ENCODE results near the gene GSG1L. TPM values are rescaled to one million over a fixed set of nuclear protein-coding genes. Genes with fewer than 3 reads are reported as not detected.

Gene GSG1L
- total and polyA plus RNA-seq, 9 of the 15 experiments (the other 6 are each of a cell fraction or from before 2014, with no cell fraction given), result not detected

DNA sequence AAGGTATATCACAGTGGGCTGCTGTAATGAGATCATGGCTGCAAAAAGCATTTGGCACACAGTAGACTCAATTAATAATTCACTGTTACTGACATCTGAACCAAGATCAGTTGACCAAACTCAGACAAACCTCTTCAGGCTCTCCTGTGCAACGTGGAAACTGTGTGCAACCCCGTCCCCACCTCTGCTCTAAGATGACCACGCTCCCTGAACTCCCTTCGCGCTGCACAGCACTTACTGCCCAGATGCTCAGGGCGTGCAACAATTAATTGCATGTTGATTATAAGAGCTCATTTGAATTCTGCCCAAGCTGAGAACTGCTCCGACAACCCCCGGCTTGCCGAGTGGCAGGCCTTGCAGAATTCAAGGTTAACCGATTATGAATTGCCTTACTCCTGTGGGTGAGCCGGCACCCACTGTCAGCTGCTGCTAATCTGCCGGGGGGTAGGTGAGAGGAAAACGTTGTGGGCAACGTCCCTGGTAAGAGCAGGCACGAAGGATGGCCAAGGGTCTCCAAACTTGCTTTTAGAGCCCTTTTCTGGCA lies 1.3 kb upstream of the GSG1L start:
- Histone ChIP-seq H3K9ac (ENCODE audit: insufficient read depth in 1 of 2, low read depth in 2 of 2, low read length in 2 of 2) (no peak overlapping the region), H3K36me3 (ENCODE audit: control insufficient read depth, insufficient read depth, low read length) (no peaks in the 10 kb centered on the region), H2AFZ (ENCODE audit: low read depth, low read length) (no peak overlapping the region), H3K4me3 (no peak overlapping the region), H3K27me3 (ENCODE audit: control insufficient read depth in 2 of 2, insufficient read depth in 2 of 2, low read length in 2 of 2) (peaks cover 42 to 71% of the 10 kb centered on the region in 2 experiments), H3K4me2 (ENCODE audit: insufficient read depth, low read length) (no peak overlapping the region), H3K79me2 (ENCODE audit: control insufficient read depth, insufficient read depth, low read length) (no peaks in the 10 kb centered on the region), H3K9me1 (ENCODE audit: control insufficient read depth, insufficient read depth, low read length) (no peaks in the 10 kb centered on the region), H3K27ac (ENCODE audit: extremely low read depth, low read depth, low read length) (no peak overlapping the region), H3K9me3 (replicated peaks; ENCODE audit: control insufficient read depth, insufficient read depth, low read depth, low read length) (no peaks in the 10 kb centered on the region), H4K20me1 (replicated peaks; ENCODE audit: control insufficient read depth, insufficient read depth, low read length) (no peaks in the 10 kb centered on the region; the same call in 1 of the 2 replicates), H3K4me1 (replicated peaks in 1 of 2; ENCODE audit: control insufficient read depth in 2 of 2, insufficient read depth in 2 of 2, low read length in 2 of 2) (no peaks in the 10 kb centered on the region)
- intact Hi-C loops (cut with micrococcal nuclease) (no loop called here), in situ Hi-C loops (cut with MboI) (loop anchor here (5.0 kb wide), 1 partner anchor 97 kb away; no protein-coding TSS in a partner anchor)
- DNase-seq (ENCODE audit: extremely low read depth in 1 of 4, low spot score in 3 of 4), result no peak
- TF ChIP-seq, protein P1, sequence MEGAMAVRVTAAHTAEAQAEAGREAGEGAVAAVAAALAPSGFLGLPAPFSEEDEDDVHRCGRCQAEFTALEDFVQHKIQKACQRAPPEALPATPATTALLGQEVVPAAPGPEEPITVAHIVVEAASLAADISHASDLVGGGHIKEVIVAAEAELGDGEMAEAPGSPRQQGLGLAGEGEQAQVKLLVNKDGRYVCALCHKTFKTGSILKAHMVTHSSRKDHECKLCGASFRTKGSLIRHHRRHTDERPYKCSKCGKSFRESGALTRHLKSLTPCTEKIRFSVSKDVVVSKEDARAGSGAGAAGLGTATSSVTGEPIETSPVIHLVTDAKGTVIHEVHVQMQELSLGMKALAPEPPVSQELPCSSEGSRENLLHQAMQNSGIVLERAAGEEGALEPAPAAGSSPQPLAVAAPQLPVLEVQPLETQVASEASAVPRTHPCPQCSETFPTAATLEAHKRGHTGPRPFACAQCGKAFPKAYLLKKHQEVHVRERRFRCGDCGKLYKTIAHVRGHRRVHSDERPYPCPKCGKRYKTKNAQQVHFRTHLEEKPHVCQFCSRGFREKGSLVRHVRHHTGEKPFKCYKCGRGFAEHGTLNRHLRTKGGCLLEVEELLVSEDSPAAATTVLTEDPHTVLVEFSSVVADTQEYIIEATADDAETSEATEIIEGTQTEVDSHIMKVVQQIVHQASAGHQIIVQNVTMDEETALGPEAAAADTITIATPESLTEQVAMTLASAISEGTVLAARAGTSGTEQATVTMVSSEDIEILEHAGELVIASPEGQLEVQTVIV (CRISPR knock-in tag; IDR thresholded peaks at IDR 0.05; ENCODE audit: borderline replicate concordance), result no peak
- TF ChIP-seq HNRNPLL (IDR thresholded peaks at IDR 0.05; ENCODE audit: low read depth, low read length, poor library complexity, severe bottlenecking) (no peak), JUNB (CRISPR knock-in tag; conservative IDR thresholded peaks at IDR 0.05) (no peak), ZNF655 (CRISPR knock-in tag; IDR thresholded peaks at IDR 0.05) (no peak), TAF15 (IDR thresholded peaks at IDR 0.05; ENCODE audit: low read depth, low read length) (no peak), PHF8 (IDR thresholded peaks at IDR 0.05; ENCODE audit: borderline replicate concordance, low read length) (no peak), NRF1 (conservative IDR thresholded peaks at IDR 0.05 in 1 of 2, IDR thresholded peaks at IDR 0.05 in 1 of 2) (no peak)
- FAIRE-seq, result no peak
- ChIA-PET POLR2A (interaction anchor here (0.8 to 1.0 kb wide), 3 partner anchors 12 to 33 kb away, joined by 3 to 4 read pairs (median 3); no protein-coding TSS in a partner anchor), CTCF (ENCODE audit: low intra/inter-chr PET ratio) (no interaction called here)
- 3% methylated on average over 14 of the region's 15 CpGs for WGBS (ENCODE audit: insufficient coverage, low coverage, missing lambda C conversion rate)
- no peak for ATAC-seq
- BruUV-seq (replicated peaks), result no TSS peak

All from K562 (cell line).